CD4-positive, alpha-beta T cell treated with Interleukin-15 for 1 hour (primary cell): ENCODE data around the gene PTPRN2.
"Not testable (repeated sequence)": the region's sequence is repeated elsewhere in the genome, so short reads cannot be mapped to it uniquely, and the experiment has no call there.

Experiments used
- DNase-seq: peaks from one replicate; pipeline ENCODE4 v3.0.0-alpha.2; 2020

PTPRN2 gene

DNA sequence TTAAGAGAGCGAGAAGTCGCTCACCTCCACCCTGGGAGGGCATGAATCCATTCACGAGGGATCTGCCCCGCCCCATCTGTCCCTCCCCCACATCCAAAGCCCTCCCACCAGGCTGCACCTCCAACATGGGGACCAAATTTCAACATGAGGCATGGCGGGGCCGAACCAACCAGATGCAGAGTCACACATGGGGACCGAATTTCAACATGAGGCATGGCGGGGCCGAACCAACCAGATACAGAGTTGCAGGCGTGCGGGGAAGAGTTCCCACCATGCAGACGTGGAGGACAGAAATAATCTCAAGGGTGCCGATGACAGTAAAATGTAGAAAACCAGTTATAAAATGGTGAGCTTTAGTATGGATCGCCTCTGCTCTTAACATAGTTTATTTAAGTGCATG is 686.5 kb downstream of the PTPRN2 start:
- DNase-seq = no peak

- DNase-seq = no peak
Measured at GRCh38 chr7:157900556-157900955, 687.1 kb downstream of the PTPRN2 start.

GRCh38 chr7:157900011-157900410 is 687.6 kb downstream of the PTPRN2 start:
- no peak for DNase-seq

- DNase-seq = no peak
Measured at GRCh38 chr7:157898802-157899505, 688.7 kb downstream of the PTPRN2 start.

DNA sequence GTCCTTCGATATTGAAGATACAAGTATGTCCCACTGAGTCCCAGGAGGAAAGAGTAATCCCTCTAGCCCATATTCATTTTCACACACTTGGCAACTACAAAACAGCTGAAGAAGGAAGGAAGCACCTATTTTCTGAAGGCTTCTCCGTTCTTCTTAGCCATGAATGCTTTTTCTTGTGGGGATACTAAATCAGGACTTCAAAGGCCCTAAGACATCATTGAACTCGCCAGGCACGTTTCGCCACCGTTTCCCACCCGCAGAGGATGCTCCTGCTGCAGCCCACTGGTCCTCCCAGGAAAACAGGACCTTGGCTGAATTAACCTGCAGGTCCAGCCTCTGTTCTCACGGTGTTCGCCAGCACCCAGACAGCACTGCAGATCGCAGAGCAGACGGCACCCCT is 689.4 kb downstream of the PTPRN2 start:
- no peak for DNase-seq

DNA sequence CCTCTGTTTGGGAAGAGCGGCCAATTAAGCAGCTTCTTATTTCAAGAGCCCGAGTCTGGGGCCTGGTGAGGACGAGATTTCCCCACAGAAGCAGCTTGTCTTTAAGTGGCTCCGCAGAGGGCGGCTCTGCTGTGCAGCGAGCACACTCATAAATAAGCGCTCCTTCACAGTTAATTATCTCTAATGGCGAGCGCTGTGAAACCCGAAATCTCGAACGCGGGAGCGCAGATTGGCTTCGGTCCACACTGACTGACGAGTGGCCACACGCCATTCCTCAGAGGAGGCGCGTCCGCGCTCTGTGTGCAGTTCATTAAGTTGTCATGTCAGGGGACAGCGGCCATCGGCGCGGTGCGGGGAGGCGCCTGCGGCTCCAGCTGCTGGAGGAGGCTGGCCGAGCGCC is 689.9 kb downstream of the PTPRN2 start:
- no peak for DNase-seq

DNA sequence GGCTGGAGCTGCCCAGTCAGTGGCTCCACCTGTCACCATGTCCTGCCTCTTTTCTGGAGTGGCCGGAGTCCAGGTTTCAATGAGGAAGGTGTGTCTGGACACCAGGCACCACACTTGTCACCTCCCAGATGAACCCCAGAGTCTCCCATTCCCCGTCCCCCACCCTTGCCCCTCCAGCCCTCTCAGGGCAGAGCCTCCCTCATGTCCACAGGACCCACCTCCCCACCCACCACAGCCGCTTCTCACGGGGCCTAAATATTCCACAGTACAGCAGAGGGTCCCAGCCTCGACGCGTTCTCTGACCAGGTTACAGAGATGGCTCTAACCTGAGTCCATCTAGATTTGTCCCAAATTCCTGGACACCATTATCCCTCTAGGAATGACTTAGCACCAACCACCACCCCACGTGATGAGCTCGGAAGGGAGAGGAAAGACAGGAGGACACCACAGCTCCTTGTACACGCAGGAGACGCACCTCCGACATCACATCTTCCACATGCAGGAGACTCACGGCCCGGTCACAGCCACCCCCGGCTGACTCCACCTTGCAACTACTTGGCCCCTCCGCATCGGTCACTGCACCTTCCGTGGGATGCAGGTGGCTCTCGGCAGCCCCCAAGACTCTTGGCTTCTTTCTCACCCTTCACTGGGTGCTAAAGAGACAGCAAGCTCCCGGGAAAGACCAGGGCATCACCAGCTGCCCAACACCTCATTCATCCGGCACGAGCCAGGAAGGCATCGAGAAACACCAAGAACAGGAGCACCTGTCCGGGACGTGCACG is 690.7 kb downstream of the PTPRN2 start:
- no peak for DNase-seq

GRCh38 chr7:157896376-157896675 is 691.3 kb downstream of the PTPRN2 start:
- not testable (repeated sequence) for DNase-seq

DNA sequence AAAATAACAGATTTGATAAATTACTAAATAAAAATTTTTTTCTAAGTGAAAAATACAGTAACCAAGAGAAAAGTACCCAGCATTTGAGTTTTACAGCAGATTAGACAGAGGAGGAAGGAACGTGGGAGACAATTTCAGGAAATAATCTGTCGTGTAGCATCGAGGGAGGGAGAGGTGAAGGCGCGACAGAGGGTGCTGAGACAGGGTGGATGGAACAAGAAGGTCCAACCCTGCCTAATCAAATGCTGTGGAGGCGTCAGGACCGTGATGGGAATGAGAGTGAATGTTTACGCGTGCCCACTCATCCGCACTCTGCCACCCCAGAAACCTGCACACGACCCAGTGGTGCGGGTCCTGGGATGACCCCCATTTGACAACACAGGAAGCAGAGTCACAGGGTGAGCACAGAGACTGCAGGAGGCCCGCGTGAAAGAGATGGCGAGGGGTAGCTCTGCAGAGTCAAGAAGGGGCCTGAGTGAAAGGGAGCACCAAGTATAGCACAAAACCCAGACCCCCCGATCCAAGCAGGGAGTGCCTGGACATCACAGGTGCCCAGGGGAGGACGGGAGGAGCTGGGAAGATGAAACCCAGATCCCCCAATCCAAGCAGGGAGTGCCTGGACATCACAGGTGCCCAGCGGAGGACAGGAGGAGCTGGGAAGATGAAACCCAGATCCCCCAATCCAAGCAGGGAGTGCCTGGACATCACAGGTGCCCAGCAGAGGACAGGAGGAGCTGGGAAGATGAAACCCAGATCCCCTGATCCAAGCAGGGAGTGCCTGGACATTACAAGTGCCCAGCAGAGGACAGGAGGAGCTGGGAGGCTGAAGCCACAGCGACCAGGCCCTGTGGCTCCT is 691.9 kb downstream of the PTPRN2 start:
- no peak for DNase-seq

DNA sequence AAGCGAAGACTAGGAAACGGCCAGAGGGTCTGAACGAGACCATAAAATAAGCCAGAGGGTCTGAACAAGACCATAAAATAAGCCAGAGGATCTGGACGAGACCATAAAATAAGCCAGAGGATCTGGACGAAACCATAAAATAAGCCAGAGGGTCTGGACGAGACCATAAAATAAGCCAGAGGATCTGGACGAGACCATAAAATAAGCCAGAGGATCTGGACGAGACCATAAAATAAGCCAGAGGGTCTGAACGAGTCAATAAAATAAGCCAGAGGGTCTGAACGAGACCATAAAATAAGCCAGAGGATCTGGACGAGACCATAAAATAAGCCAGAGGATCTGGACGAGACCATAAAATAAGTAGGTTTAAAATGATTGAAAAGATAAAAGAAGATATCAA is 692.5 kb downstream of the PTPRN2 start:
- not testable (repeated sequence) for DNase-seq

DNA sequence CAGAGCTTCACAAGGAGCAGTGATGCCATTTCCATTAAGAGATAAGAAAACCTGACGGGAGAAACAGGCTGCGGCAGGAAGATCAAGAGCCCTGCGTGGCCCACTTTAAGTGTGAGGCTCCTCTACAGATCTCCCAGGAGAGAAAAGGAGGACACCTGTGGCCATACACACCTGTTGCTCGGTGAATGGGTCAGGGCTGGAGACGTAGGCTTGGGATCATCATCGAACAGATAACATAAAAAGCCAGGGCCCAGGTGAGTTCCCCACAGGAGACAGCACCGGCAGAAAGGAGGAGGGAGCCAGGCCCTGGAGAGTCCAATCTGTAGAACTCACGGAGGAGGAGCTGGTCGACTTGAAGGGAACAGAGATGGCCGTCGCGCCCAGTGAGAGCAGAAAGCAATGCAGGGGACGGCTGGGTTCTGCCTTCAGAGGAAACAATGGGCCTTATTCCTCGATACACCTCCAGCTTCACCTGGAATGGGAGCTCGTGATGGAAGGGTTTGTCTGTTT is 694.0 kb downstream of the PTPRN2 start:
- no peak for DNase-seq

DNA sequence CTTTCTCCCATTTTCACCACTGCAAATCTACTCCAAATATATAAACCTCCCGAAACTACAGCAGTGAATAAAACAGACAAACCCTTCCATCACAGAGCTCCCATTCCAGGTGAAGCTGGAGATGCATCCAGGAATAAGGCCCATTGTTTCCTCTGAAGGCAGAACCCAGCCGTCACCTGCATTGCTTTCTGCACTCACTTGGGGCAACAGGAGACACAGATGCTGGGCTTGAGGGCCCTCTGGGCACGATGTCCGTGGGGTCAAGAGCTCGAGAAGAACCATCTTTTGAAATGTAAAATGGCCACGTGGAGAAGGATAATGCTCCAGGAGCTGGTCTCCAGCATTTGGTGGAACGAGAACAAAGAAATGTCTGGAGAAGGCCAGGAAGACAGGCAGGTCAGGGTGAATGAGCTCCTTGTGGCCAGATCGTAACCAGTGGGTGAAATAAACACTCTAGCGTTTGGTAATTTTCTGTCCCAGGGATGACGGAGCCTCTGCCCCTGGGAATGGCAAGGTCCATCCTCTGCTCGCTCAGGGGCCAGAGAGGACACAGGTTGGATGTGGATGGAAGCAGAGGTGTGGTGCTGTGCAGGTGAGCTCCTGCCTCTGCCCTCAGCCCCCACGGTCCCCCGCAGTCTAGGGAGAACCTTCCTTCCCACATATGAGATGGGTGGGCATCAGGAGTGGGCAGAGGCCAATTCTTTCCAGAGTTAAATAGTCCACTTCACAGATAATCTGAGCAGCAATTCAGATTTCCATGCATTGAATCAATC is 694.7 kb downstream of the PTPRN2 start:
- no peak for DNase-seq

GRCh38 chr7:157890921-157891401 is 696.7 kb downstream of the PTPRN2 start:
- DNase-seq = no peak

GRCh38 chr7:157889480-157889879 is 698.1 kb downstream of the PTPRN2 start:
- DNase-seq = no peak

- no peak for DNase-seq
Measured at GRCh38 chr7:157888579-157888978, 699.0 kb downstream of the PTPRN2 start.

- no peak for DNase-seq
Measured at GRCh38 chr7:157887400-157887799, 700.2 kb downstream of the PTPRN2 start.

DNA sequence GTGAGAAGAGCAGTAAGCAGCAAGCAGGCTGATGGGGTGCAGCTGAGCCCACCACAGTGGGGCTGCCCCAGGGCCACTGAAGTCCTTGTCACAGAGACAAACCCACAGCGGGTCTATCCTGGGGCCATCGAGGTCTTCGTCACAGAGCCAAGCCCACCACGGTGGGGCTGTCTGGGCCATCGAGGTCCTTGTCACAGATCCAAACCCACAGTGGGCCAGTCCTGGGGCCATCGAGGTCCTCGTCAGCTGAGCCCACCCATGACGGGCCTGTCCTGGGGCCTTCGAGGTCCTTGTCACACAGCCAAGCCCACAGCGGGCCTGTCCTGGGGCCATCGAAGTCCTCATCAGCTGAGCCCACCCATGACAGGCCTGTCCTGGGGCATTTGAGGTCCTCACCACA is 700.9 kb downstream of the PTPRN2 start:
- DNase-seq = no peak

DNA sequence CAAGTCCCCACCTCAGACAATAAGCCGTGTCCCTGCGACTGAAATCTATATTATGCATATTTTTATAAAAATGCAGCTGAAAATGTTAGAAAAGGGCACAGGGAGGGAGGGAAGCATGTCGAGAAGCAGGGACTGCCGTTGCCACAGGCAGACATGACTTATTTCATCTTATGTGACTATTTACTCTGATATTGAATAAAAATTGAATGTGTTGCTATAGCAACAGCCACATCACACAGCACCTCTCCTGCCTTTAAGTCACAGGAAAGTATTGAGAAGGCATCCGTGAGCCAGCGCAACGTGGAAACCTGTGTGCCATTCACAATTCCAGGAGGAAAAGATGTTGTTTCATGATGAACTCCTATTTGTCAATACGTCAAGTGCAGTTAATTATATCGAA is 701.4 kb downstream of the PTPRN2 start:
- no peak for DNase-seq

DNA sequence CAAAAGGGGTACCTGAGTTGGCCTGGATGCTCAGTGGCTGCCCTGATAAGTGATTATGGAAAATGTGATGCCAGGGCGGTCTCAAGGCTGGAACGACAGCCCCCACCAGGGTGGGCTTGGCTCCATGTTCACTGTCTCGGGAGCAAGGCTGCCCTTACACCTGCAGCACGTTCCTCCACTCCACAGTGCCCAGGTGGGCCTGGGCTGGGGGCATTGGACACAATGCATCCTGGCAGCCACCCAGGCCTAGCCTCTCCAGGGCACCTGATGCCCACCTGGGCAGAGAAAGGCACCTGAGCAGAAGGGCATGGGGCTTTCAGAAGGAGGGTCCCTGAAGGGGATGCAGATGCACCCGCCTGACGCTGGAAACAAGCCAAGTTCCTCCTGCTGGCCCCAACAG is 702.5 kb downstream of the PTPRN2 start:
- no peak for DNase-seq

GRCh38 chr7:157884461-157885062 is 703.1 kb downstream of the PTPRN2 start:
- no peak for DNase-seq

DNA sequence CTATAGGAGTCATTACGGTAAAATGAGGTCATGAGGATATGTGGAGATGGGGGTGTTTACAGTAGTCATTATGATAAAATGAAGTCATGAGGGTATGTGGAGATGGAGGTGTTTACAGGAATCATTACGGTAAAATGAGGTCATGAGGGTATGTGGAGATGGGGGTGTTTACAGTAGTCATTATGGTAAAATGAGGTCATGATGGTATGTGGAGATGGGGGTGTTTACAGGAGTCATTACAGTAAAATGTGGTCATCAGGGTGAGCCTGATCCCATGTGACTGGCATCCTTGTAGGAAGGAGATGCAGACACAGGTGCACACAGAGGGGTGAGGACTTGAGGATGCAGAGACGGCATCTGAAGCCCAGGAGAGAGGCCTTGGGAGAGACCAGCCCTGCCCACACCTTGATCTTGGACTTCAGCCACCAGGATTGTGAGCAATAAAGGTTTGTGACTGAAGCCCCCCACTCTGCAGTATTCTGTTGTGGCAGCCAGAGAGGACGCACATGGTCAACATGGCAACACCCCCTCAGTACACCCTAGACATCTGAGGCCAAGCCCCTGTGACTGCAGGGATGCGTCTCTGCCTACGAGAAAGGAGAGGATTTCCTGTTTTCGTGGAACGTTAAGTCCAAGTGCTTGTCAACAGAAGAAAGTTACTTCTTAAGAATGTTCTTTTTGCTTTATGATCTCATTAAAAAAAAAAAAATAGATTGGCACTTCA is 706.4 kb downstream of the PTPRN2 start:
- no peak for DNase-seq
